Liver (tissue), 9 donors: ENCODE measurements around the gene NLGN4X. TPM values are rescaled to one million over a fixed set of nuclear protein-coding genes. Genes with fewer than 3 reads are reported as not detected.

Experiments used
- DNase-seq: peaks from one replicate; pipeline ENCODE4 v3.0.0-alpha.2; 2017; ENCODE audit warnings: low spot score
- H3K27ac ChIP-seq, 2 donors: one replicate each; pipeline ENCODE4 v1.7.0; 2013; ENCODE audit warnings: inconsistent platforms in 2 of 2, low read length in 2 of 2, control low read depth in 1 of 2, low read depth in 1 of 2, mild to moderate bottlenecking in 1 of 2
- H3K27me3 ChIP-seq, 4 donors: one replicate each; pipeline versions ENCODE4 v1.6.1 to v1.7.0; 2013; ENCODE audit warnings: low read length in 3 of 4, inconsistent platforms in 1 of 4, mild to moderate bottlenecking in 1 of 4, moderate library complexity in 1 of 4; ENCODE audit not compliant: control insufficient read depth in 4 of 4, insufficient read depth in 4 of 4
- H3K36me3 ChIP-seq, 4 donors: one replicate each; pipeline versions ENCODE4 v1.6.1 to v1.7.0; 2013; ENCODE audit warnings: low read length in 3 of 4, mild to moderate bottlenecking in 3 of 4, low read depth in 1 of 4, moderate library complexity in 1 of 4; ENCODE audit not compliant: control insufficient read depth in 4 of 4, insufficient read depth in 3 of 4
- H3K4me1 ChIP-seq, 4 donors: one replicate each; pipeline versions ENCODE4 v1.6.1 to v1.7.0; 2013; ENCODE audit warnings: low read length in 3 of 4, mild to moderate bottlenecking in 3 of 4, moderate library complexity in 1 of 4; ENCODE audit not compliant: control insufficient read depth in 4 of 4, insufficient read depth in 4 of 4
- H3K4me3 ChIP-seq, 3 donors: one replicate each; pipeline versions ENCODE4 v1.6.1 to v1.7.0; 2013; ENCODE audit warnings: low read length in 3 of 3, control low read depth in 1 of 3, low read depth in 1 of 3, mild to moderate bottlenecking in 1 of 3
- H3K9ac ChIP-seq, 2 donors: one replicate each; pipeline ENCODE4 v1.7.0; 2013; ENCODE audit warnings: low read length in 2 of 2, mild to moderate bottlenecking in 2 of 2, moderate library complexity in 2 of 2, control low read depth in 1 of 2, low read depth in 1 of 2
- H3K9me3 ChIP-seq, 4 donors: one replicate each; pipeline versions ENCODE4 v1.6.1 to v1.7.0; 2013; ENCODE audit warnings: low read length in 3 of 4; ENCODE audit not compliant: control insufficient read depth in 4 of 4
- EGR1 ChIP-seq, 2 donors: IDR thresholded peaks; 2 replicates each; pipeline ENCODE4 v1.6.1; 2016 to 2018; ENCODE audit warnings: antibody characterized with exemption in 2 of 2, low read depth in 2 of 2
- FOXA1 ChIP-seq: IDR thresholded peaks from 2 replicates; pipeline ENCODE4 v1.6.1; 2016; ENCODE audit warnings: antibody characterized with exemption
- FOXA2 ChIP-seq: IDR thresholded peaks from 2 replicates; pipeline ENCODE4 v1.6.1; 2016; ENCODE audit warnings: antibody characterized with exemption
- GABPA ChIP-seq, 2 donors: IDR thresholded peaks in 1 of 2; conservative IDR thresholded peaks in 1 of 2; 2 replicates each; pipeline ENCODE4 v1.6.1; 2016; ENCODE audit warnings: antibody characterized with exemption in 2 of 2, mild to moderate bottlenecking in 1 of 2, moderate library complexity in 1 of 2
- HNF4A ChIP-seq, 2 donors: conservative IDR thresholded peaks; 2 replicates each; pipeline ENCODE4 v1.6.1; 2016; ENCODE audit warnings: antibody characterized with exemption in 2 of 2, mild to moderate bottlenecking in 2 of 2
- HNF4G ChIP-seq: IDR thresholded peaks from 2 replicates; pipeline ENCODE4 v1.6.1; 2016; ENCODE audit warnings: antibody characterized with exemption
- JUND ChIP-seq, 2 donors: IDR thresholded peaks; 2 replicates each; pipeline ENCODE4 v1.6.1; 2016; ENCODE audit warnings: antibody characterized with exemption in 2 of 2
- NR2F2 ChIP-seq: IDR thresholded peaks from 2 replicates; pipeline ENCODE4 v1.6.1; 2016; ENCODE audit warnings: antibody characterized with exemption
- RAD21 ChIP-seq, 2 donors: IDR thresholded peaks; 2 replicates each; pipeline ENCODE4 v1.6.1; 2016; ENCODE audit warnings: antibody characterized with exemption in 2 of 2, mild to moderate bottlenecking in 2 of 2
- RXRA ChIP-seq, 2 donors: IDR thresholded peaks; 2 replicates each; pipeline ENCODE4 v1.6.1; 2017 to 2018; ENCODE audit warnings: antibody characterized with exemption in 2 of 2, mild to moderate bottlenecking in 1 of 2
- SP1 ChIP-seq: IDR thresholded peaks from 2 replicates; pipeline ENCODE4 v1.6.1; 2018; ENCODE audit warnings: antibody characterized with exemption, mild to moderate bottlenecking
- TAF1 ChIP-seq: conservative IDR thresholded peaks from 2 replicates; pipeline ENCODE4 v1.6.1; 2016; ENCODE audit warnings: antibody characterized with exemption, mild to moderate bottlenecking
- YY1 ChIP-seq: IDR thresholded peaks from 2 replicates; pipeline ENCODE4 v1.6.1; 2016; ENCODE audit warnings: antibody characterized with exemption, mild to moderate bottlenecking
- WGBS: extraction: QIAGEN DNeasy Blood & Tissue Kit; methylation state at CpG from one replicate; pipeline ENCODE4 v1.1.7; 2013; 5-methylcytosine and 5-hydroxymethylcytosine counted together
- polyA plus RNA-seq, 2 donors: library from polyadenylated mRNA; stranded (reverse) in 1 of 2; unstranded in 1 of 2; fragments of 200-250 nt in 1 of 2; fragments of >200 nt in 1 of 2; fragmentation: Nextera tagmentation in 1 of 2; extraction: Ambion mirVana in 1 of 2; gene quantifications; one replicate each; pipeline versions ENCODE4 v1.2.1 to v1.2.3, GENCODE V29; 2013 to 2015
- total RNA-seq, 2 donors: library from RNA; depleted of rRNA; stranded (reverse); fragments of >200 nt; gene quantifications; one replicate each; pipeline ENCODE4 v1.2.3, GENCODE V29; 2014
- TF ChIP-seq, protein P1 (sequence below): IDR thresholded peaks from 2 replicates; pipeline ENCODE4 v1.6.1; 2016; ENCODE audit warnings: antibody characterized with exemption, mild to moderate bottlenecking
- TF ChIP-seq, protein P2 (sequence below): fragments of 150-350 bp; IDR thresholded peaks from 2 replicates; pipeline ENCODE4 v1.5.1; 2017; ENCODE audit warnings: improper control_type of control experiment, low read depth, low read length; ENCODE audit not compliant: missing input control
- TF ChIP-seq, protein P3 (sequence below): IDR thresholded peaks from 2 replicates; pipeline ENCODE4 v1.6.1; 2016; ENCODE audit warnings: antibody characterized with exemption
- TF ChIP-seq, protein P4 (sequence below): IDR thresholded peaks from 2 replicates; pipeline ENCODE4 v1.6.1; 2016; ENCODE audit warnings: antibody characterized with exemption
- TF ChIP-seq, protein P5 (sequence below): IDR thresholded peaks from 2 replicates; pipeline ENCODE4 v1.6.1; 2016; ENCODE audit warnings: antibody characterized with exemption
- donor health status: healthy.
- donor health status: healthy.
- donor health status: healthy.
- donor health status: healthy.
- donor health status: healthy.

NLGN4X gene
- total and polyA plus RNA-seq, 4 donors, result 0.33 to 2.8 (median 0.93) TPM

DNA sequence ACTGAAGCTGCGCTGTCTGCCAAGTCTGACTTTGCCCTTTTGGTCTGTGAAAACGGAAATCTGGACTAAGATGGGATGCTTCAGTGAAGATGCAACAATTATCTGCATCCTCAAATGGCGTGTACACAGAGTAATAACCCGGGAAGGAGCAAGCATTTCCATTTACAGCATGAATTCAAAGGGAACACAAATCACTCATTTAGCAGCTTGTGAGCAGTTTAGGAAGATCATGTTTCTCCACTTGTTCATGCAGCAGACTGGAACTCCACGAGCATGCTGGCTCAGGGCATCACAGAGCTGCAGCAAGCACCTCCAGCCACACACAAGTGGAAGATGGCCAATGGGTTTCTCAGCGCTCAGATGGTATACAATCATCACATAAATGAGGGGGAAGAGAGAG is 175.5 kb downstream of the NLGN4X start:
- Histone ChIP-seq H3K27ac (no peak overlapping the region), H3K9ac (no peak overlapping the region), H3K4me3 (no peak overlapping the region), H3K27me3 (no peaks in the 10 kb centered on the region), H3K9me3 (no peaks in the 10 kb centered on the region), H3K4me1 (no peaks in the 10 kb centered on the region), H3K36me3 (no peaks in the 10 kb centered on the region)
- 61% methylated on average over 6 of the region's 6 CpGs for WGBS
- TF ChIP-seq EGR1 (IDR thresholded peaks at IDR 0.05; ENCODE audit: low read depth in 2 of 2), result no peak
- TF ChIP-seq JUND (IDR thresholded peaks at IDR 0.05), result no peak
- TF ChIP-seq FOXA1, result no peak
- TF ChIP-seq, protein P1, sequence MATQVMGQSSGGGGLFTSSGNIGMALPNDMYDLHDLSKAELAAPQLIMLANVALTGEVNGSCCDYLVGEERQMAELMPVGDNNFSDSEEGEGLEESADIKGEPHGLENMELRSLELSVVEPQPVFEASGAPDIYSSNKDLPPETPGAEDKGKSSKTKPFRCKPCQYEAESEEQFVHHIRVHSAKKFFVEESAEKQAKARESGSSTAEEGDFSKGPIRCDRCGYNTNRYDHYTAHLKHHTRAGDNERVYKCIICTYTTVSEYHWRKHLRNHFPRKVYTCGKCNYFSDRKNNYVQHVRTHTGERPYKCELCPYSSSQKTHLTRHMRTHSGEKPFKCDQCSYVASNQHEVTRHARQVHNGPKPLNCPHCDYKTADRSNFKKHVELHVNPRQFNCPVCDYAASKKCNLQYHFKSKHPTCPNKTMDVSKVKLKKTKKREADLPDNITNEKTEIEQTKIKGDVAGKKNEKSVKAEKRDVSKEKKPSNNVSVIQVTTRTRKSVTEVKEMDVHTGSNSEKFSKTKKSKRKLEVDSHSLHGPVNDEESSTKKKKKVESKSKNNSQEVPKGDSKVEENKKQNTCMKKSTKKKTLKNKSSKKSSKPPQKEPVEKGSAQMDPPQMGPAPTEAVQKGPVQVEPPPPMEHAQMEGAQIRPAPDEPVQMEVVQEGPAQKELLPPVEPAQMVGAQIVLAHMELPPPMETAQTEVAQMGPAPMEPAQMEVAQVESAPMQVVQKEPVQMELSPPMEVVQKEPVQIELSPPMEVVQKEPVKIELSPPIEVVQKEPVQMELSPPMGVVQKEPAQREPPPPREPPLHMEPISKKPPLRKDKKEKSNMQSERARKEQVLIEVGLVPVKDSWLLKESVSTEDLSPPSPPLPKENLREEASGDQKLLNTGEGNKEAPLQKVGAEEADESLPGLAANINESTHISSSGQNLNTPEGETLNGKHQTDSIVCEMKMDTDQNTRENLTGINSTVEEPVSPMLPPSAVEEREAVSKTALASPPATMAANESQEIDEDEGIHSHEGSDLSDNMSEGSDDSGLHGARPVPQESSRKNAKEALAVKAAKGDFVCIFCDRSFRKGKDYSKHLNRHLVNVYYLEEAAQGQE, result no peak
- TF ChIP-seq SP1, result no peak
- no peak for TF ChIP-seq NR2F2
- no peak for TF ChIP-seq TAF1
- TF ChIP-seq HNF4A (conservative IDR thresholded peaks at IDR 0.05), result no peak
- no peak for TF ChIP-seq HNF4G
- TF ChIP-seq, protein P2, sequence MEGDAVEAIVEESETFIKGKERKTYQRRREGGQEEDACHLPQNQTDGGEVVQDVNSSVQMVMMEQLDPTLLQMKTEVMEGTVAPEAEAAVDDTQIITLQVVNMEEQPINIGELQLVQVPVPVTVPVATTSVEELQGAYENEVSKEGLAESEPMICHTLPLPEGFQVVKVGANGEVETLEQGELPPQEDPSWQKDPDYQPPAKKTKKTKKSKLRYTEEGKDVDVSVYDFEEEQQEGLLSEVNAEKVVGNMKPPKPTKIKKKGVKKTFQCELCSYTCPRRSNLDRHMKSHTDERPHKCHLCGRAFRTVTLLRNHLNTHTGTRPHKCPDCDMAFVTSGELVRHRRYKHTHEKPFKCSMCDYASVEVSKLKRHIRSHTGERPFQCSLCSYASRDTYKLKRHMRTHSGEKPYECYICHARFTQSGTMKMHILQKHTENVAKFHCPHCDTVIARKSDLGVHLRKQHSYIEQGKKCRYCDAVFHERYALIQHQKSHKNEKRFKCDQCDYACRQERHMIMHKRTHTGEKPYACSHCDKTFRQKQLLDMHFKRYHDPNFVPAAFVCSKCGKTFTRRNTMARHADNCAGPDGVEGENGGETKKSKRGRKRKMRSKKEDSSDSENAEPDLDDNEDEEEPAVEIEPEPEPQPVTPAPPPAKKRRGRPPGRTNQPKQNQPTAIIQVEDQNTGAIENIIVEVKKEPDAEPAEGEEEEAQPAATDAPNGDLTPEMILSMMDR, result no peak
- TF ChIP-seq, protein P3, sequence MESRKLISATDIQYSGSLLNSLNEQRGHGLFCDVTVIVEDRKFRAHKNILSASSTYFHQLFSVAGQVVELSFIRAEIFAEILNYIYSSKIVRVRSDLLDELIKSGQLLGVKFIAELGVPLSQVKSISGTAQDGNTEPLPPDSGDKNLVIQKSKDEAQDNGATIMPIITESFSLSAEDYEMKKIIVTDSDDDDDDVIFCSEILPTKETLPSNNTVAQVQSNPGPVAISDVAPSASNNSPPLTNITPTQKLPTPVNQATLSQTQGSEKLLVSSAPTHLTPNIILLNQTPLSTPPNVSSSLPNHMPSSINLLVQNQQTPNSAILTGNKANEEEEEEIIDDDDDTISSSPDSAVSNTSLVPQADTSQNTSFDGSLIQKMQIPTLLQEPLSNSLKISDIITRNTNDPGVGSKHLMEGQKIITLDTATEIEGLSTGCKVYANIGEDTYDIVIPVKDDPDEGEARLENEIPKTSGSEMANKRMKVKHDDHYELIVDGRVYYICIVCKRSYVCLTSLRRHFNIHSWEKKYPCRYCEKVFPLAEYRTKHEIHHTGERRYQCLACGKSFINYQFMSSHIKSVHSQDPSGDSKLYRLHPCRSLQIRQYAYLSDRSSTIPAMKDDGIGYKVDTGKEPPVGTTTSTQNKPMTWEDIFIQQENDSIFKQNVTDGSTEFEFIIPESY, result no peak
- TF ChIP-seq, protein P4, sequence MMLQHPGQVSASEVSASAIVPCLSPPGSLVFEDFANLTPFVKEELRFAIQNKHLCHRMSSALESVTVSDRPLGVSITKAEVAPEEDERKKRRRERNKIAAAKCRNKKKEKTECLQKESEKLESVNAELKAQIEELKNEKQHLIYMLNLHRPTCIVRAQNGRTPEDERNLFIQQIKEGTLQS, result no peak
- TF ChIP-seq RXRA (IDR thresholded peaks at IDR 0.05), result no peak
- no peak for TF ChIP-seq FOXA2
- no peak for TF ChIP-seq GABPA (IDR thresholded peaks at IDR 0.05 in 1 of 2, conservative IDR thresholded peaks at IDR 0.05 in 1 of 2)
- TF ChIP-seq, protein P5, sequence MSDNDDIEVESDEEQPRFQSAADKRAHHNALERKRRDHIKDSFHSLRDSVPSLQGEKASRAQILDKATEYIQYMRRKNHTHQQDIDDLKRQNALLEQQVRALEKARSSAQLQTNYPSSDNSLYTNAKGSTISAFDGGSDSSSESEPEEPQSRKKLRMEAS, result no peak
- TF ChIP-seq RAD21 (IDR thresholded peaks at IDR 0.05), result no peak
- TF ChIP-seq YY1, result no peak
- DNase-seq, result no peak
